GM19193 (cell line): ENCODE data around the gene PAIP2.

Experiments used
- POLR2A ChIP-seq: IDR thresholded peaks from 4 replicates; pipeline ENCODE4 v1.6.1; 2011; ENCODE audit not compliant: insufficient read depth, insufficient read length; ENCODE audit errors: extremely low read depth

Gene PAIP2

DNA sequence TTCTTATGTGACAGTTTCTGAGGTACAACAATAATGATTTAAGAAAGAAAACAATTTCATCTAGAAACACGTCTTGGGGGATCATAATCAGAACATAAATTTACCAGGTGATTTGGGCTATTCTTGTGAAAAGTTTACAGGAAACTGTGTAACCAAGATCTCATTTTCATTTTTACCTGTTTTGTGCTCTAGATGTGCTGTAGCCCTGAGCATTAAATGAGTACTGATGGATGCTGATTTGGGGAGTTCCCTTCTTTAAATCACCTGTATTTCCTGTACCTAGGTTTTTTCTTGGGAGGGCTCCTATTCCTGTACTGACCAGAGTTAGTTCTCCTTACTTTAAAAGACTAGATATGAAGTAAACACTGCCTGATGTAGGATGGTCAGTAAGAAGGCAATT is 35.5 kb upstream of the PAIP2 start:
- no peak for TF ChIP-seq POLR2A

DNA sequence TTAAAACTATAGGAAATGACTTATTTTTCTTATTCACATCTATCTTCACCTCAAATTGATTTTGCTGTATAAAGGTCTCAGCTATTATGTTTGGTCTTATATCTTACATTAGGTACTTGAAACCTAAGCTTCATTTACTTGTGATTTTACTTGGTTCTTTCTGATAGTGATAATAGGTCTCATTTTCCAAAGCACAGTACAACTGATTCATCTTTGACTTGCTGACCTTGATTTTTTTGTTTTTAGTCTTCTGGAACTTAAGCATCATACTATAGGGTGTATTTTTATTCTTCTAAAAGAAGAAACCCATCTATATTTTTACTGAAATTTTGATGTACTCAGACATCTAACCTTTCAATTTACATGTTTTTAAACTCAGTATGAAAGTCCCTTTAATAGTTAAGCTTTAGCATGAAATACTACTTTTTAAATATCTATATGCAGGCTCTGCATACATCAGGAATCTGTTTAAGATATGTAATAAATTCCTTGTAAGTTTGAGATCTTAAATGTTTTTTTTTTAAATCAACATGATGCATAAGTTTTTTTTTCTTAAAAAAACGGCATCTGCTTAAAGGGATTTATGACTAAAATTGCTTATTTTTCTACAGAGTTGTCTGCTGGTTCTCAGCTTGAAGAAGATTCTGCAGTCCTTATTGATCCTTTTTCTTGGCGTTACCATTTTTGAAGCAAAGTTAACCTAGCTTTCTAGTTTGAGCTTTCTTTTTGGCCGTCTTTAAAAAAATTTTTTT is 34.9 kb upstream of the PAIP2 start:
- no peak for TF ChIP-seq POLR2A

DNA sequence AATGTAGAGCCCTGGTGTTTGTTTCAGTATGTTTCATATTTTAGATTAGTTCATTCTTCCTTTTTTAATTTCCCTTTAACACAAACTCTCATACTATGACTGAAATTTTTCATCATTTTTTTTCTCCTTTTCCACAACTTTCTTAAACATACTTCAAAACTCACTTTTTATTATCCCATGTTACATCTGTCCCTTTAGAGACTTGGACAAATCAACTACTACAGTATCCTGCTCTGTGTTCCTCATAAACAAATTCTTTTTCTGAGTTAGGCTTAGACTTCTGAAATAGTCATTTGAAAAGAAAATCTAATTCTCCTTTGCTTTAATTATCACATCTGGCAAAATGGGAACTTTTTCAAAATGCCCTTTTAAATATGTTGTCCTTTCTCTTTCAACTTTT is 32.9 kb upstream of the PAIP2 start:
- no peak for TF ChIP-seq POLR2A

DNA sequence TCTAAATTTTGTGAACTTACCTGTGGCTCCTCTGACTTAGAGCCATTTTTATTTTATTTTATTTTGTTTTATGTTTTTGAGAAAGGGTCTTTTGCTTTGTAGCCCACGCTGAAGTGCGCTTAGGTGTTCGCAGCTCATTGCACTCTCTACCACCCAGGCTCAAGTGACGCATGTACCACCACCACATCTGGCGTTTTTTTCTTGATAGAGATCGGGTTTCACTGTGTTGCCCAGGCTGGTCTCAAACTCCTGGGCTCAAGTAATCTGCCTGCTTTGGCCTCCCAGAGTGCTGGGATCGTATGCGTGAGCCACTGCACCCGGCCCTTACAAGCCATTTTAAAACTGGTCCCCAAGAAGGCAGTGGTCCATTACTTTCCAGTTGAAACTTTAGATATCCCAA is 29.6 kb upstream of the PAIP2 start:
- no peak for TF ChIP-seq POLR2A

DNA sequence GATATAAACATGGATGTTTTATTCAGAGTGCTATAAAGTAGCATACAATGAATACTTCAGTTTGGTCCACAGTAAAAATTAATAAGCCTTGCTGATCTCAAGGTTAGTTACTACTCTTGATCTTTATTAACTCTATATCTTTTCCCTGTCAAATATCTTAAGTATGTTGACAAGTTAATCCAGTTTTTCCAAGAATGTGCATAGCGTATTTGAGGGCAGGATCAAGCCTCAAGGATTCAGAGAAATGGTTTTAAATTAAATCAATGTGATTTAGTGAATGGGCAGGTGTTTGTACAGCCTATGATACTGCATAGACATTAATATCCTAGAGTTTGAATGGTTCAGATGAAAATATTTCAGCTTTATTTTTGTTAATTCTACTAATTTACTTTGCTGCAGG is 27.4 kb upstream of the PAIP2 start:
- no peak for TF ChIP-seq POLR2A

DNA sequence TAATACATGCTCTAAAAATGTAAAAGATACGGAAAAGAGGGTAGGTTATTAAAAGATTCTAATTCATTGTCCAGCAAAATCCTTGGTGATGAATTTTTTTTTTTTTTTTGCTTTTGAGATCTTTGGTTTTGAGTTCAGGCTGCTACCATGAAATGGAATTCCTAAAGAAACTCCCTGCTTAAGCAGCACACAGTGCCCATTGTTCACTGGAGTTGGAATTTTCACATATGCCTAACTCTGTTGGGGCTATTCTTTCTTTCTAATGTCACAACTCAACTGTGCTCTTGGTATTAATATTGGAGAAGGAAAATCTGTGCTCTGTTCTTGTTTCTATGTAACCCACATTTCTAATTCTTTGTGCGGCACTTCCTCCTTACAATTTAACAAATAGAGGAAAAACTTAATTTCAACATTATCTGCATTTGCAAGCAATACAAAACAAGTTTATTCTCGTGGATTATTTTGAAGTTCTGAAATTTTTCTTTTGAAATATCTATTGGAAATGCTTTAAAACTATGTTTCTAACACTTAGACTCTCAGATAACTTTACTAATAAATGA is 26.5 kb upstream of the PAIP2 start:
- TF ChIP-seq POLR2A: no peak

DNA sequence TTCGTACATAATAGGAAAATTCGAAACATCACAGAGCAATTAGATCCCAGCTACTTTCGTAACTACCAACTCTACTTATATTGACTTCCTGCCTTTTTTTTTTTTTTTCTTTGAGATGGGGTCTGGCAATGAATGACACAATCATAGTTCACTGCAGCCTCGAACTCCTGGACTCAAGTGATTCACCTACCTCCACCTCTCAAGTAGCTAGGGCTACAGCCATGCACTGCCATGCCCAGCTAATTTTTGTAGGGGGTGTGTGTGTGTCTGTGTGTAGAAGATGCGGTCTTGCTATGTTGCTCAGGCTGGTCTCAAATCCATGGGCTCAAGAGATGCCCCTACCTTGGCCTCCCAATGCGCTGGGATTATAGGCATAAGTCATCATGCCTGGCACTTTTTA is 5.8 kb upstream of the PAIP2 start:
- TF ChIP-seq POLR2A: no peak

DNA sequence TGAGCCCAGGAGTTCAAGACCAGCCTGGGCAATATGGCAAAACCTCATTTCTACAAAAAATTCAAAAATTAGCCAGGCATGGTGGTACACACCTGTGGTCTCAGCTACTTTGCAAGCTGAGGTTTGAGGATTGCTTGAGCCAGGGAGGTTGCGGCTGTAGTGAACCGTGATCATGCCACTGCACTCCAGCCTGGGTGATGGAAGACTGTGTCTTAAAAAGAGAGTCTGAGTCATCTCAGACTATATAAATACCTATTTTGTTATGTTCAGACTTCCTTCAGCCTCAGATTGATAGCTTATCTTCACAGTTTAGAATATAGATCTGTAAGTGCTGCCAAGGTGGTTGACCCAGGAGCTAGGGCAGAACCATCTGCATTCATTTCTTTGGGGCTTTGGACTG is 1.6 kb upstream of the PAIP2 start:
- no peak for TF ChIP-seq POLR2A

DNA sequence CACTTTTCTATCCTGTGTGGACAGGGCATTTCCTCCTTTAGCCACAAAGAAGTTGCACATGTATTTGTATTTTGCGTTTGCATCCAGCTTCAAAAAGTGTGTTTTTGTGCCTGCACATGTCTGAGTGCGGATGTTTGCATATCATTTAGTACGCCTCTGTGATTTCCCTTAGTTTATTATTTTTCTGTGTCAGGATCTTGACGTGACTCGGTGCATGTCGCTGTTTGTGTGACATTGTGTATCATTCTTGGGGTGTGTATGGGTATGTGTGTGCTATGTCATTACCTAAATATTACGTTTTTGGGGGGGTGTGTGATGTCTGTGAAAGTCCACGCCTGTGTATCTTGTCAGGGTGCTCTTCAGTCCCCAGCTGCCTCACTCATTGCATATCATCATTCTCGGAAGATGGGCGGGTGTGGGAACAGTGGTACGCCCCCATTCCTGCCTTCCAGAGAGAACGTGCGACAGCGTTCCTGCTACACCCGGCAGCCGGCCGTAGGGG is 416 bp upstream of the PAIP2 start:
- TF ChIP-seq POLR2A: no peak

DNA sequence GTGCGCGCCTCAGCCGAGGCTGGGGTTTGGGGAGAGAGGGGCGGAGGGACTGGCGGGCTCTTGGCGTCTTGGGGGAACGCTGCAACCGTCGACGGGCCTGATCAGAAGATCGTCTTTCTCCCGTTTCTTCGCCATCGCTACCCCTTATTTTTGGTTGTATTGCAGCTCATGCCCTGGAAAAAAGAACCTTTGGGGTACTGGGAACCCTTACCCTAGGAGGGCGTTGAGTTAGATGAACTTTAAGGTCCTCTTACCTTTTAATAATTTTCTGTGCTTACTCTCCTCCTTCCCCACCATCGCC is 719 bp downstream of the PAIP2 start:
- TF ChIP-seq POLR2A: no peak

DNA sequence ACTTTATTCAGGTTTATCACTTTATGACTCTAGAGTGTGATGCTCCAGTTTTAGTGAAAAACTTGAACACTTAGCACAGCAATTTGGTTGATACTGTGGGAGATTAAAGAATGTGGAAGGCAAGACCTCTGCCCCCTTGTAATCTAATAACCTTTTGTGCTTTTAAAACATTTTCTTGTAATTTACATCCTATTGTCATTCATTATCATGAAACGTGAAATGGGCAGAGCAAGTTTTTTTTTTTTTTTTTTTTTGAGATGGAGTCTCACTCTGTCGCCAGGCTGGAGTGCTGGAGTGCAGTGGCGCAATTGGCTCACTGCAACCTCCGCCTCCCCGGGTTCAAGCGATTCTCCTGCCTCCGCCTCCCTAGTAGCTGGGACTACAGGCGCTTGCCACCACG is 1.8 kb downstream of the PAIP2 start:
- no peak for TF ChIP-seq POLR2A

DNA sequence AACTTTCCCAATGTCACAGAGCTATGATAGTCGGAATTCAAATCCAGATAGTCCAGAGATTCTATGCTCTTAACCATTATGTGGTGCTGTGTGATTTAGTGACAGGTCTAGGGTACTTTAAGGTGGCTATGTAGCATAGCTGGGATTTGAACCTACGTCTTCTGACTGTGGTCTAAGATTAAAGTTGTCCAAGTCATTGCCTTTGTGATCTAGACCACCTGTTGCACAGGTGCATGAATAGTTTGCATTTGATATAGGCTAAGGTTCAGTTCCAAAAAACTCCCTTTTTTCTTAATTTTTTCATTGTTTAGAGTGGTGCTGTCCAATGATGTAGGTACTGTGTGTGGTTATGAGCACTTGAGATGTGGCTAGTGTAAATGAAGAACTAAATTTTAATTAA is 2.5 kb downstream of the PAIP2 start:
- TF ChIP-seq POLR2A: no peak

DNA sequence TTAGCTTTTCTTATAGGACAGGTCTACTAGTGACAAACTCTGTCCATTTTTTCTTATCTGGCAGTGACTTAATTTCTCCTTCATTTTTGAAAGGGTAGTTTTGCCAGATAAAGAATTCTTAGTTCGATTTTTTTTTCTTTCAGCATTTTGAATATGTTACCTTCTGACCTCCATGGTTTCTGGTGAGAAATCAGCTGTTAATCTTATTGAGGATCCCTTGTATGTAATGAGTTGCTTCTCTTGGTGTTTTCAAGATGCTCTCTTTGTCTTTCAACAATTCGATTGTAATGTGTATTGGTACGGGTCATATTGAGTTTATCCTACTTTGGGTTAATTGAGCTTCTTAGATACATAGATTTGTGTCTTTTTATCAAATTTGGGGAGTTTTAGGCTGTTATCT is 12.5 kb downstream of the PAIP2 start:
- TF ChIP-seq POLR2A: no peak

DNA sequence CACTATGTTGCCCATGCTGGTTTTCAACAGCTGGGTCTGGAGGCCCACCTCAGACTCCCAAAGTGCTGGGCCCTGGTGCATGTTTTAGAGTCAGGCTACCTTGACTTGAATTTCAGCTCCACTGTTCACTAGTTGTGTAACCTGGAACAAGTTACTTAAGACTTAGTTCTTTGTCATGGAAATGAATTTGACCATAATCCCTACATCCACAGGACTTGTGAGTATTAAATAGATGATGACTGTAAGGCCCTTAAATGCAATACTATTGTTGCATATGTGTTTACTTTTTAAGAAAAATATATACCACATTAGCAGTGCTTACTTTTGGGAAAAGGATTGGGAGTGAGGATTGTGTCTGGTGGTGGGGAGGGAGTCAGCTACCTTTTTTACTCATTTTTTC is 16.4 kb downstream of the PAIP2 start:
- no peak for TF ChIP-seq POLR2A

DNA sequence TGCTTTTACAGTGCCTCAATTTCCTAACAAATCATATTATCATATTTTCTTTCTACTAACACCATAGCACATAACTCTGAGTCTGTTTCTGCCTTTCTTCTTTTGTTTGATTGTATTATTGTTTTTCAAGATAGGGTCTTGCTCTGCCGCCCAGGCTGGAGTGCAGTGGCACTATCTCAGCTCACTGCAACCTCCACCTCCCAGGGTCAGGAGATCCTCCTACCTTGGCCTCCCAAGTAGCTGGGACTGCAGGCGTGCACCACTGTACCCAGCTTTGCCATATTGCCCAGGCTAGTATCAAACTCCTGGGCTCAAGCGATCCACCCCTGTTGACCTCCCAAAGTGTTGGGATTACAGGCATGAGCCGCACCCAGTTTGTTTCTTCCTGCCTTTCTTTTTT is 18.7 kb downstream of the PAIP2 start:
- TF ChIP-seq POLR2A: no peak

DNA sequence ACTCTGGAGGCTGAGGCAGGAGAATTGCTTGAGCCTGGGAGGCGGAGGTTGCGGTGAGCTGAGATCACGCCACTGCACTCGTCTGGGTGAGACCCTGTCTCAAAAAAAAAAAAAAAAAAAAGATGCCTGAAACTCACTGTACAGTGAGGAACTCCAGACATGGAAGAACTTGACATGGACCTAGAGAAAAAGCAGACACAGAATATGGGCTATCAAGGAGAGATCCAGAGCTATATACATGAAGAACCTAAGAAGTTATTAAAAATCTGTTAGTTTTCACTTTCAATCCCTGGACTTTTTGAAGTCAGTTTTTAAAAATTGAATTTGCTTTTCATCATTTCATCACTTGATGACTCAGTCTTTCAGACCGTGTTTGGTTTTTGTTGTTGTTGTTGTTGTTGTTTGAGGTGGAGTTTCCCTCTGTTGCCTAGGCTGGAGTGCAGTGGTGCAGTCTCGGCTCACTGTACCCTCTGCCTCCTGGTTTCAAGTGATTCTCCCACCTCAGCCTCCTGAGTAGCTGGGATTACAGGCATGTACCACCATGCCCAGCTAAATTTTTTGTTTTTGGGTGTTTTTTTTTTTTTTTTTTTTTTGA is 20.3 kb downstream of the PAIP2 start:
- TF ChIP-seq POLR2A: no peak
